GM18868 (cell line): ENCODE measurements around the gene CCDC110.
A peak's percentile ranks its signal among the peaks of the same experiment; 100 is the strongest.

ENCODE experiments used
- ATAC-seq: cut with Tn5 transposase; IDR thresholded peaks from one replicate; pipeline ENCODE4 v1.9.1; 2021; ENCODE audit warnings: mild to moderate bottlenecking, moderate library complexity; ENCODE audit not compliant: unreplicated experiment

Gene CCDC110

DNA sequence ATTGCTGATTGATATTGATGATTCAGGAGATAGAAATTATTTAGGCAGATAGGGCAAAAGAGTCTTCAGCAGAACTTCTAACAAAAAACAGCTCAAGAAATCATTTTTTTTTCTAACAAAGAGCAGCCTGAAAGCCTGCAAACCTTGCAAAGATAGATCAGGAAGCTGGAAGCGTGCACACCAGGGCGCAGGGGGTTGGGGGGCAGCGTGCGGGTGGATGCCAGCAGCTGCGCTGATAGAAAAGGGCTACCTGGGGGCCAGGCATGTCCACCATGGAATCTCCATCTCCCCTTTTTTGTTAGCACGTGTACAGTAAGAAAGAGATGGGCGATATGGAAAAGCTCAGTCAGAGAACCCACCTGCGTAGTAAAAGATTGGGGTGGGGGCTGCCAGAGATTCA, 1.7 kb upstream of the CCDC110 start:
- ATAC-seq, result no peak

DNA sequence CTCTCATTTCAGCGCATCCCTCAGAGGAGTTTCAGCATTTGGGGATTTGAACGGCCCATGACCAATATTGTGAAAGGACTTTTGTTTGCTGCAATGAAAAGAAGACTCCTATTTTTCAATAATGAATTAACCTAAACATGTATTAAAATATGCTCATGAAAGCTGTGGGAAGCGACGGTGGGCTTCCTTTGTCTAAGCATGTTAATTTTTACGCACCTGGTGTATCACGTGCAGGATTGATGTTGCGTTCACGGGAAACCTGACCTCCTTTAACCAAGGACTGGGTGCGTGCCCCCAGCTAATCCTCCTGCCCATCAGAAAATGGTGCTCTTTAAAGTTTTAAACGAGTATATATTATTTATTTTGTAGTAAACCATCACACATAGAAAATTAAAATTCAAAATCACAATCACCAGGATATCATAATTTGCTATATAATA, 590 bp upstream of the CCDC110 start:
- peak; percentile 23 for ATAC-seq

DNA sequence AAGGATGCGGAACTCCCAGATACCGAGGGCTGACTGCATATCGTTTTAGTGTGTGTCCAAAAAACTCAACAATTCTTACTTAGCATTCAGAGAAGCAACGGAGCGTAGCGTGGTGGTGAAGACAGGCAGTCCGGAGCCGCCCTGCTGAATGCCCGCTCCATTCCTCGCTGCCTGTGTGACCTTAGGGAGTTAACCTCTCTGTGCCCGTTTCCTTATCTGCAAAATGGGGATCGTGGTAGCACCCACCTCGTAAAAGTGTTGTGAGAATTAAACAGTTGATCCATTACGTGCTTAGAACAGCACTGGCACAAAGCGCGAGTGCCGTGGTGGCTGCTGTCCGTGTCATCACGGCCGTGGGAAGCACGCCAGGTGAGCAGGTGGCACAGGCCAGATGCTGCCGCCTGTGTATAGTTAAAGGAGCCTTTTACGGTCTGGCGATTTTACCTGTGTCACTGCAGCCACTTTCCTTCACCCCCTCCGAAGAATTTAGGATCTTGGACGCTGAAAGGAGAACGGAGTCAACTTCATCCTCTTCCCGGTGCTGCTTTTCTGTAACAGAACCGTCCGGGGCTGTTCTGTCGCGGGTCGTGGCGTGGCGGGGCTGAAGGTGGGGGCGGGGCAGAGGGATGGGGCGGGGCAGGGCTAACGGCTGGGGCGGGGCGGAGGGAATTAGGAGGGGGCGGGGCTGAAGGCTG, 885 bp downstream of the CCDC110 start:
- ATAC-seq, result peak; percentile 12

DNA sequence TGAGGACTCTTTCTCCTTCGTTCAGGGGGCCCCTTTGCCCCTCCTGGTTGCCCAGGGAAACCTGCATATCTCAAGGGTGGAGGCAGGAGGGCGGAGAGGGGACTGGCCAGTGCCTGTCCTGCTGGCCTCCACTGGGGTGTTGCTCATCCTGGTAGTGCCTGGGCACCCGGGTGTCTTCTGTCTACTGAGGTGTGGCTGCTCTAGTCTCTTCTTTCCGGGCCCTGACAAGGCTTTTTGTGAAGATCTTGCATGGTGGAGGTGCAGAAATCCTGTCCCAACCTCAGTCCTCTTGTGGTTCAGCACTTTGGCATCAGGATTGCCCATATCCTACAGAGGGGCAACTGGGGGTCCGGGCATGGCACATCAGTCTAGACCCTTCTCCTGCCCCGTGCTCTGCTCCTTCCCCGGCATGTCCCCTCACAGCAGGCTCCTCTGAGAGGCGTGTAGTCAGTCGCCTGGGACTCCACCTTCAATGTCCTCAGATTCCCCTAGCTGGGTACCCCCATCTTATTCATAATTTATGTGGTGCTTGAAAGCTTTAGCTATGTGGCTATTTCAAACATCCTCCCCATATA, 1.9 kb downstream of the CCDC110 start:
- ATAC-seq, result no peak

DNA sequence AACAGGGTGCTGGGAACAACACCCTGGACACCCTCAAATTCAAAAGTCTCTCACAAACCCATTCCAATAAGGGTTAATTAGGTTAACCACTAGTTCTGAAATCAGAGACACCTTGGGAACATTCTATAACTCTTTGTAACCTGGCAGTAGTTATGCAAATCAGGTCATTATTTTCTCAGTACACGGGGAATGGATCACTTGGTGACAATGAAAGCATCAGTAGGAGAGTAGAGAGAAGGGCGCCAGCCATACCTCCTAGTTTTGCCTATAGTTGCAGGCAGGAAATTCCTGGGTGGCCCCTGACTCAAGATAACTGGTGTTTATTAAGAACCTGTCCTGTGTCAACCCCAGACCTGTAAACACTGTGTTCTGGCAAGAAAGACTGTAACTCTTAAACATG, 2.5 kb downstream of the CCDC110 start:
- ATAC-seq, result no peak

DNA sequence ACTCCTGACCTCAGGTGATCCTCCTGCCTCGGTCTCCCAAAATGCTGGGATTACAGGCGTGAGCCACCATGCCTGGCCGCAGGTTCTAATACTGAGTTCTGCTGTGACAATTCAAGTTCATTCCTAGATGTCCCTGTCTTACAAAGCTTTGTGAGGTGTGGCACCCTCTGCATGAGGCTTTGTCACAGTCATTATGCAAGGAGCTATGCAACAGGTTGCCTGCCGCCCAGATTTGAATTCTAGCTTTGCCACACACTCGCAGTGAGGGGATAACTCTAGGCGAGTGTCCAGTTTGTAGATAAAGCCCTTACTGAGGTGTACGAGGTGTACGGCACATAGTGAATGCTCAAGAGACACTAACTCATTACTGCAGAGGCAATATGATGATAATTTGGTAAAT, 3.5 kb downstream of the CCDC110 start:
- ATAC-seq, result no peak

DNA sequence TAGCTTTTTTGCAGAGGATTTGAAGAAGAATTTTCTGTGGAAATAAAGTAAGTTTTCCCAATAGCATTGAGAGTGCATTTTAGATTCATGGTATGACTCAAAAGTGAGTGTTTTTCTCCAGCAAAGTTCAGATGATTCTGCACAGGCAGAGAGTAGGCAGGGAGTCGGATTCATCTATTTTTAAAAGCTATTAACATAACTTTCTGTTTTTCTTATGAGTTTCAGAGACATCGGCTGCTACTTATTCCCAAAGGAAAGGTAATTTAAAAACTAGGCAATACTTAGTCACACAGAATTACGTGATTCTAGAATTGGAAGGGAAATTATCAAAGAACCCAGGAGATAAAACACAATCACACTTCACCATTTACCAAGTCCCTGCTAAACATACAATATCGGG, 4.4 kb downstream of the CCDC110 start:
- ATAC-seq, result no peak

DNA sequence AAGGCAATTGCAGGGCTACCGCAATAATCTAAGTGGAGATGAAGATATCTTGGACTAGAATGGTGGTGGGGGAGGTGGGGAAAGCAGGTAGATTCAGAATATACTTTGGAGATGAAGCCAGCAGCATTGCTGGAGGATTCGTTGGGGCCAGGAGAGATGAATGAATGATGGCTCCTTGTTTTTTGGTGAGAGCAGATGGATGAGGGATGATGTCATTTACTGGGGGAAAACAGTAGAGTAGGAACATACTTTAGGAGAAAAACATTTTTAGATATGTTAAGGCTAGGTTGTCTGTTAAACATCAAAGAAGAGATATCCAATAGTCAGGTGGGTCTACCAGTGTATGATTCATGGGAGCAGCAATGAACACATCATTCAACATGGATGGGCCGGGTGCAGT, 5.8 kb downstream of the CCDC110 start:
- ATAC-seq, result no peak

DNA sequence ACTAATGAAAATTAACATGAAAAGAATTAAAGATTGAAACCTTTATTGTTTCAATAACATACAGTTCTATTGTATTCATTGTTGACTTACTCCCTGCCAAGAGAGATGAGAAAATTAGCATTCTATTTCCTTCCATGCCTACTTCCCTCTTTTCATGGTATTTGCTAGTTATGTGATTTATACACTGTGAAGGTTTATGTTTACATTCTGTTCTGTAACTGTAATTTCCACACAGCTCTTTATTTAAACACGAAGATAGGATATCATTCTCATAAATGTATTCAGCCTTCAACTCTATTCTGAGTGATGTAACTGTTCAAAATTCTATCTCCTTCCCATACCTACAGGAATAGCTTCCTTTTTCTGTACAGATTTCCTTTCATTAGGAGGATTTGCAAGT, 6.6 kb downstream of the CCDC110 start:
- ATAC-seq, result no peak

DNA sequence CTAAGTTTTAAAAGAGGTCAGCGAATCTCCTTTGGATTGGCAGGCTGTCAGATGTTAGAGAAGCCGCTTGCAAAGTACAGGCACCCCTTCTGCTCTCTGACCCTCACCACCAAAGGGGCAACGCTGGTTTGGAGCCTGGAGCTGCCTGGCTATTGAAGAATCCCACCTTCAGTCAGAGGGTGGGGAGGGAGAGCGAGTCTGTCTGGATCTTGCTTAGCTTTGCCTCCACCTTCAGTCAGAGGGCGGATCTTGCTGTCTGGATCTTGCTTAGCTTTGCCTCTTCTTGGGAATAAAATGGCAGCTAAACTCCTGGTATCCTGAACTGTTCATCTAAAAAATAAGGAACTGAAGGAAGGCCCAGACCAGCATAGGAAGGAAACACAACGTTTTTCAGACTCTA, 7.3 kb downstream of the CCDC110 start:
- ATAC-seq, result no peak

DNA sequence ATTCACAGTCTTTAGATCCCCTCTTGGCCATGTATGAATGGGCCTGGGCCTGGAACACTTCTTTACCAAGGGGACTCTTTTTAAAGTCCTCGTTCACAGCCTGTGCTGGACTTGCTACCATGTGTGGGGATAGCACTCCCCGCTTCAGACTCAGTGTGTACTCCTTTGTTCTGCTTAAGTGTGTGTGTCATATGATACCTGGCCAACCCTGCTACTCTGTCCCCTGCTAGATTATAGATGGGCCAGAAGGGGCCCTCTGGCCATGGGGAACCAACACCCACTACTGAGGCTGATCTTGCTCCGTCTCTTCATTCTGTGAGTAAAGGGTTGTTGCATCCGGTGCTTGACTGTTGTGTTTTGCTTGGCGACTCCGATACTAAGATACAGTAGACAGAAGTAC, 8.0 kb downstream of the CCDC110 start:
- no peak for ATAC-seq

DNA sequence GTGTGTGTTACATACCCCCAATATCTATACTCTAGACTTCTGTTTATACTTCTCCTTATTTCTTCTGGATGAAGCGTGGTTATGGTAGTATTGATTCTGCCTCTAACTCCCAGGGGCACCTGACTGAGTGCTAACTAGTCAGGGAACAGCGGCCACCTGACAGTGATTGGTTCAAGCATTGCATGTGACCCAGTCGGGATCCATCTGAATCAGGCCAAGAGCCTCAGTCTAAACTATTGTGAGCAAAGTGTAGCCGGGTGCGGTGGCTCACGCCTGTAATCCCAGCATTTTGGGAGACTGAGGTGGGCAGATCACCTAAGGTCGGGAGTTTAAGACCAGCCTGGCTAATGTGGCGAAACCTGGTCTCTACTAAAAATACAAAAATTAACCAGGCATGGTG, 10.0 kb downstream of the CCDC110 start:
- ATAC-seq, result no peak

DNA sequence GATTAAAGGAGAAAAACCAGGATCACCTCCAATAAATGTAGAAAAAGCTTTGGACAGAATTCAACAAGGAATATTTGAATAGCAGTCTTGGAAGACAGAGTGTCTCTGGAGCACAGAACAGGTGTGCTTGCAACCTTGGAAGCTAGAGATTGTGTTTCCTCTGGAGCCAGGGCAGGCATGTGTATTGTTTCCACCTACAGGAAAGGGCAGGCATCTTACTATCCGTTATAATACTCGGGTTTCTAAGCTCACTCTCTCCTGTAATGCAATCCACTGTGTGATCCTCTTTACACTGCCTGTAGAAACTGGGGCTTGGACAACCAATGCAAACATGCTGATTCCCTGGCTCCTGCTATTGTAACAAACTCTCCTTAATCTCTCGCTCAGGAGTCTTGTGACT, 14.4 kb downstream of the CCDC110 start:
- ATAC-seq, result no peak

DNA sequence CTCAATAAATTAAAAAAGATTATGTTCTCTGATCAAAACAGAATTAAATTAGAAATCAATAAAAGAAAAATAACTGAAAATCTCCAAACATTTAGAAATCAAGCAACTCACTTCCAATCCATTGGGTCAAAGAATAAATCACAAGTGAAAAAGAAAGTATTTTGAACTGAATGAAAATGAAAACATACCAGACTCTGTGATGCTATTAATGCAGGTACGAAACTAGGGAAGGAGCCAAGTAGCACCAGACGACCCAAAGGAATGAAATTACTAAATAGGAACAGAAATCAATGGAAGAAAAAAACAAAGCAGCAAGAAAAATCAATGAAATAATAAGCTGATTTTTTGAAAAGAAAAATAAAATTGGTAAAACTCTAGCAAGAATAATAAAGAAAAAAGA, 15.4 kb downstream of the CCDC110 start:
- ATAC-seq, result no peak

DNA sequence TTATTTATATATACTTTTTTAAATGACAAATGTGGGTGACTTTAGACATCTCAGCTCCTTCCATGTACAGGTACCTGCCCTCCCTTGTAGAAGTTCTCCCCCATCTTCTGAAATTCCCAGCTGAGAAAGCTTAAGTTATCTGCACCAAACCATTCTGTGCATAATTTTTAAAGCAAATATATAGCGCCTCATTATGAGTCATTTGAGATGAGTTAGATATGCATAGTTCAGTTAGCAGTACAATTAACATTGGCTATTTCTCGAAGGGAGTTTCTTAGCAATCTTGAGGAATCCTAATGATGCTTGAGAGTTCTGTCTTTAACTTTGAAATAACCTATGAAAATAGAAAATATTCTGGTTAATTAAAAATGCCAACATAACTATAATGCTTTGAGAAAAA, 26.3 kb downstream of the CCDC110 start:
- no peak for ATAC-seq

DNA sequence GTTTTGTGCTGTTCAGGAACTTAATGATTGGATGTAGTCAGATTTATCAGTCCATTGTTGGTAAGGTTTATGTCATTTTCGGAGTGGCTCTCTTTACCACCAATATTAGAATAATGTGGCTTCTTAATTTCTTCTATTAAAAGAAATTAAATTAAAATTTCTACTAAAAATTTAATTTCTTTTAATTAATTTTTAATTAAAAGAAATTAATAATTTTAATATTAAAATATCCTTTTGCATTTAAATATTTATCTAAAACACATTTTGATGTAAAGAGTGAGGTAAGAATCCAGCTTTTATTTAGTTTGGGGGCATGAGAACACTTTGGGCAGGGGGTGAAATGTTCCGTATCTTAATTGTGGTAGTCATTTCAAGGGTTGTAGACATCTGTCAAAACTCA, 30.1 kb downstream of the CCDC110 start:
- no peak for ATAC-seq

DNA sequence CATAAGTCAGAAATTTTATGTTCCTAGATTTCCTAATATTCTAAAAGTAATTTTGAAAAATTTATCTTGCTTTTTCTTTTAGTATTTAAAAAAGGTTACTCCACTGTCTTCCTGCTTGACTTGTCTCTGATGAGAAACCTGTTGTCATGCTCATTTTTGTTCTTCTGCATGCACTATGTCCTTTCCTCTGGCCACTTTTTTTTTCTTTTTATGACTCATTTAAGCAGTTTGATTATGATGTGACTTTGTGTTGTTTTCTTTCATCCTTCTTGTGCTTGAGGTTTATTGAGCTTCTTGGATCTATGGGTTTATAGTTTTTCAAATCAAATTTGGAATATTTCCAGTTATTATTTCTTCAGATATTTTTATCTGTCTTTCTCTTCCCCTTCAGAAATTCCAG, 33.7 kb downstream of the CCDC110 start:
- peak; percentile 91 for ATAC-seq

DNA sequence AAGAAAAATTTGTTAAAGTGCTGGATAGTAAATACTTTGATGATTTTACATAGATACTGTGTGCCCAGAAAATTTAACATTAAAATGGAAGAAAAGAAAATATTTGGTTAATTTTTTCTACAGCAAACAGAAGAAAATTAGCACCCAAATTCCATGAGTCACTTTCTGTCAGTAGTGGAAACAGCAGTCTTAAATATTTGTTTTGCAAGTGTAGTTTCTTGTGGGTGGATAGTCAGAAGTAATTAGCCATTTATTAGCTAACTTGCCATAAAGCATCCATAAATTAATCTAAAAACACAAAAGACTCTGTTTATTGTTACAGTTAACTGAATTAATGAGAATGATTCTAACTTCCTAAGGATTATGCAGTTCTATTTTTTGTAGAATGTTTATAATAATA, 36.1 kb downstream of the CCDC110 start:
- no peak for ATAC-seq

DNA sequence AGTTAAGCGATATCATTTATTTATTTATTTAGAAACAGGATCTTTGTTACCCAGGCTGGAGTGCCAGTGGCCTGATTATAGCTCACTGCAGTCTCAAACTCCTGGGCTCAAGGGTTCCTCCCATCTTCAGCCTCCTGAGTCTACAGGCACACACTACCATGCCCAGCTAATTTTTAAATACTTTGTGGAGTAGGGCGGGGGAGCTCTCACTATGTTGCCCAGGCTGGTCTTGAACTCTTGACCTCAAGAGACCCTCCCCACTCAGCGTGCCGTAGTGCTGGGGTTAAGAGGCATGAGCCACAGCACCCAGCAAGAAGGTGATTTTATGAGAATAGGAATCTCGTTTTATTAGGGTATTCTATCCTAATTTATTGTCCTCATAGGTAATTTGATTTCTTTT, 41.9 kb downstream of the CCDC110 start:
- no peak for ATAC-seq

DNA sequence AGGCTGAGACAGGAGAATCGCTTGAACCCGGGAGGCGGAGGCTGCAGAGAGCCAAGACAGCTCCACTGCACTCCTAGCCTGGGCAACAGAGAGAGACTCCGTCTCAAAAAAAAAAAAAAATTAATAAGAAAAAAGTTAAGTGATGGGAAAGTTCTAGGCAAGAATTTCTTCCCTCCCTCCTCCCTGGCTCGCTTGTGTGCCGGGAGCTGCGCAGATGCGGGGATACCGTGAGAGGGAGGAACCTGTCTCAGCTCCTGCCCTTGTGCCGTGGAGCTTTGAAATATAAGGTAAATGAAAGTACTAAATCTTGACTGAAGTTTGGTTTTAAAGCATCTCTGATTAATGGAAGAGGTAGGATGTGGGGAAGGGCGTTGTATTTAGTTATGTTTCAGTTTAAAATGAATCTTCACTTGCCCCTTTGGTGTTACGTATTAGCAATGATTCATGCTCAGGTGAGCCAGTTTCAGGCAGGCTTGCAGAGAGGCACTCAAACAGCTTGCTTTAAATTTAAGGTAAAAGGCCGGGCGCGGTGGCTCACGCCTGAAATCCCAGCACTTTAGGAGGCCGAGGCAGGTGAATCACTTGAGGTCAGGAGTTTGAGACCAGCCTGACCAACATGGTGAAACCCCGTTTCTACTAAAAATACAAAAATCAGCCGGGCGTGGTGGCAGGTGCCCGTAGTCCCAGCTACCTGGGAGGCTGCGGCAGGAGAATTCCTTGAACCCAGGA, 44.4 kb downstream of the CCDC110 start:
- no peak for ATAC-seq

DNA sequence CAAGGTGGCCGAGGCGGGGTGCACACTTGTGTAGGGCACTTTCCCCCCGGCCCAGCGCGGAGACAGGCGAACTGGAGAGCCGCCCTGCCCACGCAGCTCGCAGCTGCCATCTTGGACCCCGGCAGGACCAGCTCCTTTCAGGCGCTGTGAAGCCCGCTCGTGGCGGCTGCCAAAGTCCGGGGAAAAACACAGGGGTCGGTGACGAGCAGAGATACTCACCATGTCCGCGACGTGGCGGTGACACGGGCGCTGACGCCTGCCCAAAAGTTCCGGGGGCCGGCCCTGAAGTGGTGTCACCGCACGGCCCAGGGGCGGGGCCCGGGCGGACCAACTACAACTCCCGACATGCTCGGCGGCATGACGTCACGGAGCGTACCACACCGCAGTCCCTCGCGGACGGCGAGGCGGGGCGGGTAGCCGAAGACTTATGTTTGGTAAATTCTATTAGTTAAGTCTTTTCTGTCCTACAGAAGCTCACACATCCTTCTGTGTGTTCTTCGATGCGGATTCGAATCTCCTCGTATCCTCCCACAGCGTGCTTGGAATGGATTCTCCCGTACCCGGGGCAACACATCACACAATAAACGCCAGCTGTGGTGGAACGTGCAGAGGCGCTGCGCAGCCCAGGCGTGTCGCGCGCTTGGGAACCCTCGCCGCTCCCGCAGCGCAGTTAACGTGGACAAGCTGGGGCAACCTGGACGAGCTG, 45.7 kb downstream of the CCDC110 start, which contains the start of gene UFSP2:
TSS of gene UFSP2 (minus strand) at position 318 of the 706 bp plus-strand sequence. CDS start at position 222, 96 bp downstream.
- ATAC-seq, result peak; percentile 91
